HG03442 (cell line): ENCODE data around the gene TTC17.
"Not testable (repeated sequence)": the region's sequence is repeated elsewhere in the genome, so short reads cannot be mapped to it uniquely, and the experiment has no call there.

Source experiments
- ATAC-seq: cut with Tn5 transposase; IDR thresholded peaks from one replicate; pipeline ENCODE4 v1.9.1; 2021; ENCODE audit warnings: mild to moderate bottlenecking, moderate library complexity; ENCODE audit not compliant: unreplicated experiment

TTC17 gene

GRCh38 chr11:43458486-43458885, 99.8 kb downstream of the TTC17 start:
- no peak for ATAC-seq

DNA sequence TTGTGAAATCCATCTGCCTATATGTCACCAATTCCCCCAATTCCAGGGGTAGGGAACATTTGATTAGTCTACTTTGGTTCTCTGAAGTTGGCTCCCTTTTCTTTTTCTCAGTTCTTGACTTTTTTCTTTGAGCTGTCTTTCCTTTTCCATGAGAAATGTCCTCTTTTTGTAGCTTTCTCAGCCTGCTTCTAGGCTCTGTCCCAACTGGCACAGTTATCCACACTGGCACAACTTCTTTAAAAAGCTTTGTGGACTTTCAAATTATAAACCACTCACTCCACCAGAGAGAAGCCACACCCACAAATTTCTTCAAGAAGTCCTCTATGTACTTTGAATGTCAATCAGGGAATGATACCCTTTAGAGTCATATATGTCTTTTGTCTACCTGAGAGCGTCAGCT, 100.5 kb downstream of the TTC17 start:
- no peak for ATAC-seq

DNA sequence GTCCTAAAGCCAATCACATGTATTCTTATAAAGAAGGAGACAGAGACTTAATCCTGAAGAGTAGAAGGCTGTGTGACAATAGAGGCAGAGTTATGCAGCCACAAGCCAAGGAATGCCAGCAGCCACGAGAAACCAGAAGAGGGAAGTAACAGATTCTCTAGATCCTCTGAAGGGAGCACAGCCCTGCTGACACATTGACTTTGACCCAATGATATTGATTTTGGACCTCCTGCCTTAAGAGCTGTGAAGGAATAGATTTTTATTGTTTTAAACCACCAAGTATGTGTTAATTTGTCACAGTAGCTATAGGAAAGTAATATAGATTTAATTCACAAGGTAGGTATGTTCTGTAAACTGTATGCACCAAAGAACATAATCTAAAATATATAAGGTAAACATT, 103.6 kb downstream of the TTC17 start:
- ATAC-seq: no peak

DNA sequence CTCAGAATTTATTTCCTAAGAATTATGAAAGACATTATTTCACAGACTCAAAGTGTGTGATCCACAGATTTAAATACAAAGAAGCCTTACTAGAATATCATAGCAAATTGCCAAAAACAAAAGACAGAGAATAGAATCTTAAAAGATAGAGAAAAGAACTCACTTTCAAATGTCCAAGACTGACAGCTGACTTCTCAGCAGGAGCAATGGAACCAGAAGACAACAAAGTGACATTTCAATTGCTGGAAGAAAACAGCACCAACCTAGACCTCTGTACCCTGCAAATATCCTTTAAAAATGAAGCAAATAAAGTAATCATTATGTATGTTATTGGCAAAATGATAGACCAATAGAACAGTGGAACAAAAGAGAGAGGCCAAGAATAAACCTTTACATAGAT, 109.2 kb downstream of the TTC17 start:
- no peak for ATAC-seq

DNA sequence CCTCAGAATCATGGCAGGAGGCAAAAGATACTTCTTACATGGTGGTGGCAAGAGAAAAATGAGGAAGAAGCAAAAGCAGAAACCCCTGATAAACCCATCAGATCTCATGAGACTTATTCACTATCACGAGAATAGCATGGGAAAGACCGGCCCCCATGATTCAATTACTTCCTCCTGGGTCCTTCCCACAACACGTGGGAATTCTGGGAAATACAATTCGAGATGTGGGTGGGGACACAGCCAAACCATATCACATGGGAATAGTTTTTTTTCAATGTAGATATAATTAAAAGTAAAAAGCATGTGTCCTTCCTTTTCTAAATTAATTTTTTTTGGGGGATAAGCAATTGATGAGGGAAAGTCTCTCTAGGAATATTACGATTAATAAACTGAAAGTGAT, 118.8 kb downstream of the TTC17 start:
- not testable (repeated sequence) for ATAC-seq

GRCh38 chr11:43486141-43486540, 127.4 kb downstream of the TTC17 start:
- no peak for ATAC-seq

GRCh38 chr11:43489869-43490465, 131.2 kb downstream of the TTC17 start:
- ATAC-seq: no peak

GRCh38 chr11:43492701-43493100, 134.0 kb downstream of the TTC17 start:
- ATAC-seq: no peak

DNA sequence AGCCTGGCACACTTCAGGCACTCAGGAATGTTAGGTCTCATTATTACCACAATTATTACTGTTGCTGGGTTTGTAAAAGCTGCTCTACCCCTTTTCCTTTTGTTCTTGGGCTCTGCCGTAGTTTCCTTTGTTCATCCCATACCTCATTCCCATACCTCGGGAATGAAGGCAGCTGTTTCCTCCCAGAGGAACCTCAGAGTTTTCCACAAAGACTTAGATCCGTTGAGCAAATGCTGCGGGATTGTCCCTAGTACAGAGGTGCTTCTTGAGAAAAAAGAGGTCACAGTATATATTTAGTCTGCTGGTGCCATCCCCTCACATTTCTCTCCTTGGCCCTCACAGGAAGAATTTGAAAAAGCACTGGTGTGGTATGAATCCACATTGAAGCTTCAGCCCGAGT, 134.7 kb downstream of the TTC17 start:
- no peak for ATAC-seq

GRCh38 chr11:43497144-43497543, 138.4 kb downstream of the TTC17 start:
- no peak for ATAC-seq

DNA sequence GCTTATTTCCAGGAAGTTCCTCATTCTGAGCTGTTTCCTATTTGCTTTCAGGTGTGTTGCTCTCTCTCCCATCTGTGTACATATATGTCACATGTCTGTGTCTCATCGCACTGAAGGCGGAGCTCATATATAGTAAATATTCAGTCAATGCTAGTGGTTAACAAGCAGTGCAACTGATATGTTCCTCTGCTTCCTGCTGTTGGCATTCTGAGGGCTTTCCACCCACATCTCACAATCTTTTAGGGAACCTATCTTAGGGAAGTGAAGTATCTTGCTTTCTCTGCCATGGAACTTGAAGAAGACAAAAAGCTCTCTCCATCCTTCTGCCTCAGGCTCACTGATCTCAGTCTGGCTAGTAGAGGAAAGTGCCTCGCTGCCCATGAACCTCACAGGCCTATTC, 139.8 kb downstream of the TTC17 start:
- ATAC-seq: no peak

GRCh38 chr11:43503417-43503816, 144.7 kb downstream of the TTC17 start:
- ATAC-seq: no peak

GRCh38 chr11:43504316-43504950, 145.7 kb downstream of the TTC17 start:
- peak; percentile 55 for ATAC-seq

DNA sequence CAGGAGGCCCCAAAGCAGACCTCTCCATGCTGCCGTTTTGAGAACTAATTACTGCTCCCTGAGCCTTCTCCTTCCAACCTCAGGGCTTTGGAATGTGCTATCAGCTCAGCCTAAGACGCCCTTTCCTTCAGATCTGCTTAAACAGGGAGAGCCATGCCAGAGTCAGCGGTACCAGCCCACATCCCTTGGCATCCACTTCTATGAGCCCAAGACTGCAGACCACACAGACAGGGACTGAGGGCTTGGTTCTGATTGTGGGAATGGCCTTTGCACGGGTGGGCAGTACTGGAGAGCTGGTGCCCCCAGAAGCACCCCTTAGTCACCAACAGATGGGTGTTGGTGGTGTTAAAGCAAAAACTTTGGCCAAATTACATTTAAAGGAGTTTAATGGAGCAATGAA, 146.5 kb downstream of the TTC17 start:
- no peak for ATAC-seq

DNA sequence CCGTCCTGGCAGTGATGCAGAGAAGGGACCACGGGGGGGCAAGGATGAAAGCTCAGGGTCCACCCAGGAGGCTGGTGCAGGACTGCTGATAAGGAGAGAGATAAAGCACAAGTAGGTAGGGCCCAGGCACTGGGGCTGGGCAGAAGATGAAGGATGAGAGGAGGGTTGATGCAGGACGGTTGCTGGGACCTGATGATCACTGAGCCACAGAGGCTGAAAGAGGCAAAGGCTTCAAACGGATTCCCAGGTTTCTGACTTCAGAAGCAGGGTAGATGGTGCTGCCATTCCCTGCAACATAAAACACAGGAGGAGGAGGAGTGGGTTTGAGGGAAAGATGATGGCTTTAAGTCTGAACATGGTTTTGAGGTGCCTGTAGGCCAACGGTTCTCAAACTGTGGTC, 148.5 kb downstream of the TTC17 start:
- ATAC-seq: no peak

DNA sequence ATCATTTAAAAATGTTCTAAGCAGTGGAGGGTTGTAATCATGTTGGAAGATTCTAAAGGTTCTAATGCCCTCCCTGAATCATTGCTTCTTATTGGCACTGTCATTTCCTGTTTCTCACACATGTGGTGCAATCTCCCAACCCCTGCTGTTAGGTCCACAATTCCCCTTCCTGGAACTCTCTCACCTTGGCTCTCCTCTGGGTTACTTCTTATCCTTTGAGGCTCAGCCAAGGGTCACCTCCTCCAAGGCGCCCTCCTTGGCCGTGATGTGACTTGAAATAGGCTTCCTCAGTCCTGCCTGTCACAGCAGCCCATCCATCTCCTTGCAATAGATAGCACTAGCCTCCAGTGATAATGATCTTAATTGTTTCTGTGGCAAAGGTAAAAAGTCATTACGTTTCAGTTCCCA, 149.8 kb downstream of the TTC17 start:
- no peak for ATAC-seq

DNA sequence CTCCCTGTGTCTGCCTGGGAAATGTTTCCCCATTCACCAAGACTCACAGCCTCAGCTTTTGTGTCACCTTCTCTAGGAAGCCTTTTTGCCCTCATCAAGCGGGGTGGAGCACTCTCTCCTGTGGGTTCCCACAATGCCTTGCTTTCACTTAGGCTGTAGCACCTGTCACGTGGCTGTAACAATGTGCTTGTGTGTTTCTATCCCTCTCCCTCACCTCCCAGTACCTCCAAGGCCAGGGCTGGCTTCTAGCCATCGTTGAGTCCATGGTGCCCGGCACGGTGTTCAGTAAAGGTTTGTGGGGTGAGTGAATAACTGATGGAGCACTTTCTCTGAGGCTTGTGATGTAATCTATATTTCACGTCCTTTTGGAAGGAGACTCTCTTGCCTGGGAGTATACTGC, 153.2 kb downstream of the TTC17 start:
- ATAC-seq: no peak

GRCh38 chr11:43515090-43515489, 156.4 kb downstream of the TTC17 start:
- ATAC-seq: no peak

DNA sequence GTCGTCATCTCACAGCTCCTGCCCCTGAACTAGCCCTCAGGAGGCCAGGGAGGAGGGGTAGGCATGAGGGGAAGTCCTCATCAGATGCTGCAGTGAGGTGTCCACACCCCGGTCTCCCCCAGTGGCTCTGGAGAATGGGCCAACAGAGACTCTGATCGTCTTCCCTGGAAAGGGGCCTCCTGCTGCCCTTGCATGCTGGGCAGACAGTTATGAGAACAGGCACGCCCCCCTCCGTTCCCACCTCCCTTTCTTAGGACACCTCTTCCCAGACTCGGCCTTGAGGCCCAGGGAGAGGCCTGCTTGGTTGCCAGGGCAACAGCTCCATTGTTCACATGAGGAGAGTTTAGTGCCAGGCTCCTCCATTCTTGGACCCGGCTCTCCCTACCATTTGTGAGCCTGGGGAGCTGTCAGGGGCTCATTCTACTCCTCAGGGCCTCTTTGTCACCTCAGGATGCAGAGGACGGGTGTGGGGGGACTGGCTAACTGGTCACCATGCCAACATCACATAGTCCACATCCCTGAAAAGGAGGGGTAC, 157.7 kb downstream of the TTC17 start:
- no peak for ATAC-seq

DNA sequence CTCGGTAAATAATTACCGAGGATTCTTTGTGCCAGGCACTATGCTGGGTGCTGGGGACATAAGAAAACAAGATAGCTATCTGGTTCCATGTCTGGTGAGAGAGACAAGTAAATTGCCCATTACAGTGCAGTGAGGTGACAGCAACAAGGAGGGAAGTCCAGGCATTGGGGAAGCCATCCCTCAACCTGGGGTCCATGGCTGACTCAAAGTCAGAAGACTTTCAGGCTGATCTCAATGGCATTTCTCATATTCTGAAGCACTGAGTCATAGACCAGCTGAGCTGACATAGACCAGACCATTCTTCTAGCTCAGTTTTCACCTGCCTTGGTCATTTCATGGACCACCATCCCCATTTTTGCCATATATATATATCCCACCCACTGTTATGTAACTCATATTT, 158.8 kb downstream of the TTC17 start:
- no peak for ATAC-seq

DNA sequence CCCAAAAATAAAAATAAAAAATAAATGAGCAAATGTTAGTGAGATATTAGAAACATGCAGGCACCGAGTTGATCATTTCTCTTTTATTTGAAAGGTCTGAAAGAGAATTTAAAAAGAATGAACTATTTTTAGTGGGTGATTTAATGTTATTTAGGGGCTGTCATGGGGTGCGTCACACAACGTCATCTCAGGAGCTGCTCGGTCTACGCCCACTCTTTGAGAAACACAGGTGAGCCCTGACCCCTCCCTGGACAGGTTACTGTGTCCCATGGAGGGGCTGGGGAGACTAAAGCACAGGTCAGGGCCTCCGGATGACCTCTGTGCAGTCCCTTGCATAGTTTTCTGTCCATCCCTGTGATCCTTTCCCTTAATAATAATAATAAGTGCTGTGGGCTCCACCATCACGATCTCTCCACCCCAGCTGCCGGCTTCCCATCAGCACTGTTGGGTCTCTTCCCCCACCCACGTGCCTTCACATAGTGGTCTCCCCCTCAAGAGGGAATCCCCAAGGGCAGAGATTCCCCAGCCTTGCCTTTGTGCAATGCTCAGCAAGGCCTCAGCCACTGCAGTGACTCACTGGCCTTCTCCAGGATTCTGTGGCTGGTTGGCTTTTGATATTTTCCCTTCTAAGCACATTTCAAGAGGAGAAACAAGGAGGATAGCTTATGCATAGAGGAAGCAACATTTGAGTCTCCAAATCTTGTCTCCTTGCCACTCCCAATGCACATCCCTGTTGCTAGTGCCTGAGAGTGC, 159.9 kb downstream of the TTC17 start:
- ATAC-seq: no peak

DNA sequence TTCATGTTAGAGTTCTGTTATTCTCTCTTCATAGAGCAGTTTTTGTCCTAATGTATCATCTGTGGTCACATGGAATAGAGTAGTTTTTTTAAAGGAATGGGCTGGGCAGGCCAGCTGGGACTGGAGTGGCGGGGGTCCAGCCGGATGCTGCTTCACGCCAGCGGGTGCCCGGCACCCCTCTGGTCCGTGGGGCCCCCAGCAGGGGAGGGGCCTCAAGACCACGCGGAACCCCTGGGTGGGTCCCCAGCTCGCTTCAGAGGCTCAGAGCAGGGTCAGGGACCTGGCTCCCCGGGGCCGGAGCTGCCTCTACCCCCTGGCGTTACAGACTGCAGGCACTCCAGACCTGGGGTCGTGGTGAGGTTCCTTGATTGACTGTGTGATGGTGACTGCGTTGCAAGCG, 162.8 kb downstream of the TTC17 start:
- ATAC-seq: no peak
